SK-N-MC (cell line): ENCODE data around the gene PLPP4.

Experiments used
- EZH2 ChIP-seq: fragments of 200-600 bp; sonication (generic); IDR thresholded peaks from one replicate; pipeline ENCODE4 v1.6.1; 2017; ENCODE audit warnings: antibody characterized with exemption
- POLR2AphosphoS5 ChIP-seq: IDR thresholded peaks from 2 replicates; pipeline ENCODE4 v1.6.1; 2012; ENCODE audit warnings: mild to moderate bottlenecking, low read depth, low read length, borderline replicate concordance

DNA sequence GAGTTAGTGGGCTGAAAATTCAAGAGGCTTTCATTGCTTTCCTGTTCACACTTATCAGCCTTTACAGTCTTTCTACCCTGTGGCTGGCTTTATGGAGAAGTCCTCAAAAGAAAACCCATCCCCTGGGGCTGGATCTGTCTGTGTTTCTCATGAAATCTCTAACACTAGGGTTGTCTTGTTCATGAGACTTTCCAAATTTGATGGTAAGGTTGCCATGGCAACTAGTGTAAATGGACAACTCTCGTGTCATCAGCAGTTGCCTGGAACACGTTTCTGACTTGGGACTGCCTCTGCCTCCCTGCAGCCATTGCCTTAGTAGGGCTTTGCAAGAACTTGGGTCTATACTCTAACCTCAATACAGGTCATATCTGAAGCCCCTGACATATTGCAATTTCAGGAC, 35.8 kb upstream of the PLPP4 start:
- TF ChIP-seq EZH2 (no peak), POLR2AphosphoS5 (no peak)
